ENCODE measurements around the gene NXPH3. TPM values are rescaled to one million over a fixed set of nuclear protein-coding genes. Genes with fewer than 3 reads are reported as not detected.

NXPH3 gene
- total RNA-seq, 1 experiment from 2014 or later: 0.10 TPM

DNA sequence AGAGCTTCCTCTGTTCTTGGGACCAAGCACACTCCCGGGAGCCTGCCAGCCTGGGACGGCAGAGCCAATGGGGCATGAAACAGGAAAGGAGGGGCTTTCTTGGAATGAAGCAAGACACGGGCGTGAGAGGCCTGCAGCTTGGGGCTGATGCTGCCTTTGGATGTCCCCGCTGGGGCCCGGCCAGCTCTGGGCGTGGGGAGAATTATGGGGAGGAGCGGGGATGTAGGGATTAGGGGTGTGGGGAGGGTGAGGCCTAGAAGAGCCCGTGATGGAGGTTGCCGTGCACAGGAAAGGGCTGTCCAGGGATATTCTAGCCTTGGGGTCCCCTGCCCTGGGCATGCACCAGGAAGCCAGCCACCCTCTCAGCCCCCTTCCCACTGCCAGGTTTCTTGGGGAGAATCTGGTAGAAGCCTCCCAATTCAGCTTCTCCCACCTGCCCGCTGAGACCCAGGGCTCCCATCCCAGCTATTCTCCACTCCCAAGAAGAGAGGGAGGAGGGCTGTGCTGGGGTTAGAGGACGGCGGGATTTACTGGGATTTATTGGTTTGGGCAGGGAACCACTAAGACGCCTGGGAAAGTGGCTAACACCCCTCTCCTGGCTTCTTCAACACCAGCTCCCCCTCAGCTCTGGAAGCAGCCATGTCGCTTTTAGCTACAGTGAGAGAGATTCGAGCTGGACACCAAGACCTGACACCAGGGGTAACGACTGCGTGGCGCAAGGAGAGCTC, 20.0 kb upstream of the NXPH3 start:
- peaks cover 0 to 17% of the 10 kb centered on the region in 2 experiments; a peak in 1 of 4 replicates for H3K4me1 ChIP-seq (ENCODE audit: control insufficient read depth in 1 of 2, insufficient read depth in 2 of 2, low read length in 2 of 2)
- no peaks in the 10 kb centered on the region for H3K27me3 ChIP-seq (ENCODE audit: insufficient read depth, low read length)
- DNase-seq (ENCODE audit: low read depth, low spot score) (no peak), ATAC-seq (no peak)
- H3K9ac ChIP-seq (ENCODE audit: low read length): peak overlapping the region; percentile 34; the same call in 1 of the 2 replicates
- H2AFZ ChIP-seq (ENCODE audit: low read depth, low read length, poor library complexity, severe bottlenecking): peak overlapping the region; percentile 79
- peak overlapping the region; percentile 52 for H3K4me2 ChIP-seq (ENCODE audit: low read length)
- no peaks in the 10 kb centered on the region for H3K36me3 ChIP-seq (ENCODE audit: control insufficient read depth in 1 of 2, insufficient read depth in 2 of 2, low read length in 2 of 2)
- intact Hi-C loops (cut with micrococcal nuclease): loop anchor here (1.0 to 2.0 kb wide), 4 partner anchors 59 to 240 kb away; no protein-coding TSS in a partner anchor
- H3K79me2 ChIP-seq (ENCODE audit: insufficient read depth, low read length): no peaks in the 10 kb centered on the region
- H4K20me1 ChIP-seq (ENCODE audit: insufficient read depth): no peaks in the 10 kb centered on the region
- no TSS peak for BruUV-seq (replicated peaks)
- H3K9me3 ChIP-seq (ENCODE audit: control insufficient read depth in 1 of 2, insufficient read depth in 1 of 2, low read depth in 1 of 2, low read length in 2 of 2): no peaks in the 10 kb centered on the region
- ChIA-PET RAD21 (ENCODE audit: low non-redundant PET in 1 of 2, low total read pairs in 2 of 2, uncharacterized antibody in 2 of 2, unreplicated experiment in 2 of 2) (interaction anchor here (1.0 to 1.6 kb wide), 6 partner anchors 61 to 149 kb away, joined by 3 to 11 read pairs (median 5); partner anchors contain the start of genes NGFR (in 1 of the 2) and PHB1 (in 1 of the 2)), CTCF (interaction anchor here (0.8 to 3.8 kb wide), 40 partner anchors 10 to 520 kb away, joined by 3 to 81 read pairs (median 5); partner anchors contain the start of genes KAT7, NGFR, PHB1 and SLC35B1), POLR2A (interaction anchor here (0.7 to 1.6 kb wide), 3 partner anchors 60 to 153 kb away, joined by 3 to 4 read pairs (median 3); partner anchors contain the start of genes NGFR, PHB1 and SLC35B1)
- no peak overlapping the region for H3K4me3 ChIP-seq (replicated peaks in 1 of 2; ENCODE audit: low read depth in 1 of 2, low read length in 2 of 2)
- no peak overlapping the region; the same call in 1 of the 2 replicates for H3K27ac ChIP-seq (ENCODE audit: low read depth, low read length)
- H3K9me2 ChIP-seq (ENCODE audit: insufficient read depth): no peaks in the 10 kb centered on the region
- no peak for TF ChIP-seq ZNF274 (IDR thresholded peaks at IDR 0.05; ENCODE audit: low read depth, low read length)
- TF ChIP-seq, protein P1, sequence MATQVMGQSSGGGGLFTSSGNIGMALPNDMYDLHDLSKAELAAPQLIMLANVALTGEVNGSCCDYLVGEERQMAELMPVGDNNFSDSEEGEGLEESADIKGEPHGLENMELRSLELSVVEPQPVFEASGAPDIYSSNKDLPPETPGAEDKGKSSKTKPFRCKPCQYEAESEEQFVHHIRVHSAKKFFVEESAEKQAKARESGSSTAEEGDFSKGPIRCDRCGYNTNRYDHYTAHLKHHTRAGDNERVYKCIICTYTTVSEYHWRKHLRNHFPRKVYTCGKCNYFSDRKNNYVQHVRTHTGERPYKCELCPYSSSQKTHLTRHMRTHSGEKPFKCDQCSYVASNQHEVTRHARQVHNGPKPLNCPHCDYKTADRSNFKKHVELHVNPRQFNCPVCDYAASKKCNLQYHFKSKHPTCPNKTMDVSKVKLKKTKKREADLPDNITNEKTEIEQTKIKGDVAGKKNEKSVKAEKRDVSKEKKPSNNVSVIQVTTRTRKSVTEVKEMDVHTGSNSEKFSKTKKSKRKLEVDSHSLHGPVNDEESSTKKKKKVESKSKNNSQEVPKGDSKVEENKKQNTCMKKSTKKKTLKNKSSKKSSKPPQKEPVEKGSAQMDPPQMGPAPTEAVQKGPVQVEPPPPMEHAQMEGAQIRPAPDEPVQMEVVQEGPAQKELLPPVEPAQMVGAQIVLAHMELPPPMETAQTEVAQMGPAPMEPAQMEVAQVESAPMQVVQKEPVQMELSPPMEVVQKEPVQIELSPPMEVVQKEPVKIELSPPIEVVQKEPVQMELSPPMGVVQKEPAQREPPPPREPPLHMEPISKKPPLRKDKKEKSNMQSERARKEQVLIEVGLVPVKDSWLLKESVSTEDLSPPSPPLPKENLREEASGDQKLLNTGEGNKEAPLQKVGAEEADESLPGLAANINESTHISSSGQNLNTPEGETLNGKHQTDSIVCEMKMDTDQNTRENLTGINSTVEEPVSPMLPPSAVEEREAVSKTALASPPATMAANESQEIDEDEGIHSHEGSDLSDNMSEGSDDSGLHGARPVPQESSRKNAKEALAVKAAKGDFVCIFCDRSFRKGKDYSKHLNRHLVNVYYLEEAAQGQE (IDR thresholded peaks at IDR 0.05; ENCODE audit: low read depth): no peak
- TF ChIP-seq CBX3 (IDR thresholded peaks at IDR 0.05; ENCODE audit: low read depth): no peak
- TF ChIP-seq JUND (IDR thresholded peaks at IDR 0.05): no peak
- TF ChIP-seq, protein P2, sequence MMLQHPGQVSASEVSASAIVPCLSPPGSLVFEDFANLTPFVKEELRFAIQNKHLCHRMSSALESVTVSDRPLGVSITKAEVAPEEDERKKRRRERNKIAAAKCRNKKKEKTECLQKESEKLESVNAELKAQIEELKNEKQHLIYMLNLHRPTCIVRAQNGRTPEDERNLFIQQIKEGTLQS (IDR thresholded peaks at IDR 0.05): no peak
- TF ChIP-seq YY1 (IDR thresholded peaks at IDR 0.05; ENCODE audit: extremely low read depth, insufficient replicate concordance, low read depth, low read length): no peak
- no peak for TF ChIP-seq ELF1 (IDR thresholded peaks at IDR 0.05; ENCODE audit: borderline replicate concordance, low read depth)
- no peak for TF ChIP-seq EZH2 (IDR thresholded peaks at IDR 0.05)
- no peak for TF ChIP-seq ZFX (IDR thresholded peaks at IDR 0.05)
- no peak for TF ChIP-seq SP1 (IDR thresholded peaks at IDR 0.05; ENCODE audit: low read depth)
- no peak for TF ChIP-seq SIN3A (IDR thresholded peaks at IDR 0.05; ENCODE audit: low read depth)
- TF ChIP-seq CEBPB (IDR thresholded peaks at IDR 0.05; ENCODE audit: low read depth): no peak
- TF ChIP-seq POLR2A (IDR thresholded peaks at IDR 0.05; ENCODE audit: borderline replicate concordance, extremely low read depth, insufficient read depth, insufficient read length): no peak
- no peak for TF ChIP-seq SRF (IDR thresholded peaks at IDR 0.05; ENCODE audit: low read depth)
- TF ChIP-seq EGR1 (IDR thresholded peaks at IDR 0.05; ENCODE audit: low read depth): no peak
- no peak for TF ChIP-seq EZH2phosphoT487 (IDR thresholded peaks at IDR 0.05; ENCODE audit: borderline replicate concordance)
- no peak for TF ChIP-seq TCF7L2 (IDR thresholded peaks at IDR 0.05; ENCODE audit: borderline replicate concordance, extremely low read depth, insufficient read depth, insufficient read length)

Data from HCT116 (cell line).